ENCODE measurements around the gene GXYLT1.

DNA sequence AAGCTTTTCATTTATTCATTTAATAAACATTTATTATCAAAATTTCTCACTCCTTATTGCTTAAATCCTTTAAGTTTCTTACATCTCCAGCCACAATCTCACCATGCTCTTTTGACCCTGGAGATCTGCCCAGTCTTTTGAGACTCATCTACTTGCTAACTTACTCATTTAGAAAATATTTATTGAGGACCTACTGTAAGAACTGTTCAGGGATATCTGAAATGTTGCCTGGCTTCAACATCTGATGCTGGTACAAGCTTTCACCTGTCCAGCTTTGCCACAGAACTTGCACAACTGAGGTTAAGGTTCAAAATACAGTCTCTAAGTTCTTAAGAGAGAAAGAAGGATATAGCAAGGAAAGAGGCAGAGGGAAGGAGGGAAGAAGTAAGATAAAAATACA, 17.5 kb upstream of the GXYLT1 start:
- no peak for TF ChIP-seq CTCF (IDR thresholded peaks at IDR 0.05)
- no peak for TF ChIP-seq POLR2A (IDR thresholded peaks at IDR 0.05)

All from tibial nerve (tissue), 3 donors.